ENCODE results near the gene TEKT2.

- no peak for TF ChIP-seq GATA3 (IDR thresholded peaks at IDR 0.05; ENCODE audit: low read depth, low read length)
- TF ChIP-seq GATA2 (IDR thresholded peaks at IDR 0.05; ENCODE audit: low read depth, low read length), result no peak
These were observed 3.1 kb upstream of the TEKT2 start for GRCh38 chr1:36080801-36081200.

All from SH-SY5Y (cell line).